OCI-M1 (cell line): ENCODE data around the gene MIA.
"Not testable (repeated sequence)": the region's sequence is repeated elsewhere in the genome, so short reads cannot be mapped to it uniquely, and the experiment has no call there.

Source experiments
- DNase-seq: peaks from one replicate; lab custom pipeline; 2025; lab: John Stamatoyannopoulos, UW

The MIA gene

DNA sequence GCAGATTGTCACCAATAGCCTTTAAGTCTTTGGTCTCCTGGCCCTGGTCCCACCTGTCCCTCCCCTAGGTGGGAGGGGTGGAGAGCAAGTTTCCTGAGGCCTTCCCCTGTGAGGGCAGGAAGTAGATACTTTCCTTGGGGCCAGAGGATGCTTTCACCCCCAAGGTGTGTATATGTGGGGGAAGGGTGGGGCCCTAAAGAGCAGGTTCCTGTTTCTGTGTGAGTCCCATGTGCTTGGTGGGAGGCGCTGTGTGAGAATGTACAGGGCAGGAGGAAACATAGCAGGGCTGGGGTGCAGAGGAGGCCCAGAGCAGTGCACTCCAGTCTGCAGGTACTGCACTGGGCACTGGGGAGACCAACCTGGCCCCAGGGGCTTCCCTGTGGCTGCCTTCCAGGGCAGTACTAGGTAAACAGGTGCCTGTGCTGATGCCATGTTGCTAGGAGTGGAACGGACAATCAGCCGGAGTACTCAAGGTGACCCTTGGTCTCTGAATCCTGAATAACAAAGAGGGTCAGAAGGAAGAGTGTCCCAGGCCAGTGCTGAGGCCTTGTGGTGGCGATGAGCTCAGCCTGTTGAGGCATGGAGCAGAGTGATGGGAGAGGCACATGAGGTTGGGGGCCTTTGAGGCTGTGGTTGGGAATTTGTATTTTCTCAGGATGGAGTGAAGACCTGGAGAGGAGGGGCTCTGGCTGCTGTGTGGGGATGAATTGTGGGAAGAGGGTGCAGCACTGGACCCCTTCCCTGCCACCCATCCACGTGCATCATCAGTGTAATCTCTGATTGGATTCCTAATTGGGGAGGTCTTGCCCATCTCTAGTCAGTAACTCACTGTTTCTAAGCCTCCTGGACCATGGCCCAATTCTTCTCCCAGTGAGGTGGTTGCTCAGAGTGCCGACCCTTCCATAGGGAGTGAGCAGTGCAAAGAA is 28.8 kb downstream of the MIA start:
- DNase-seq = no peak

DNA sequence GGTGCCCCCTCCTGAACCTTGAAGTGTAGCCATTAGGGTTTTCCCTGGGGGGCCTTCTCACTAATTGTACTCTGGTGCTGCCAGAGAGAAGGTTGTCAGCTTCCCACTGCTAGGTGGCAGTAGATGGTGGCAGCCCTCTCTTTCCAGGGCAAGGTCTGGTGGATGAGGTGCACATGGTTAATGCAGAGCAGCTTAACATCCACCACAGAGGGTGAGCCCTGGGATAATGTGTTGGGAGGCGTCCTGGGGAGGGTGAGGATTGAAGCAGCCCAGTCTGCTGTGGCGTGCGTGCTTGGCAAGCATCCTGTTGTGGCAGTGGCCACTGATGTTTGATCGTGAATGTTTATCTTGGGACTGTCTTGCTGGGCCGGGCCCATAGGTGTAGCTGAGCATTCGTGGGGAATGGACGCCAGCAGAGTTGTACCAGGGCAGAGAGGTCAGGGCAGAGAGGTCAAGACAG is 29.5 kb downstream of the MIA start:
- DNase-seq = no peak

DNA sequence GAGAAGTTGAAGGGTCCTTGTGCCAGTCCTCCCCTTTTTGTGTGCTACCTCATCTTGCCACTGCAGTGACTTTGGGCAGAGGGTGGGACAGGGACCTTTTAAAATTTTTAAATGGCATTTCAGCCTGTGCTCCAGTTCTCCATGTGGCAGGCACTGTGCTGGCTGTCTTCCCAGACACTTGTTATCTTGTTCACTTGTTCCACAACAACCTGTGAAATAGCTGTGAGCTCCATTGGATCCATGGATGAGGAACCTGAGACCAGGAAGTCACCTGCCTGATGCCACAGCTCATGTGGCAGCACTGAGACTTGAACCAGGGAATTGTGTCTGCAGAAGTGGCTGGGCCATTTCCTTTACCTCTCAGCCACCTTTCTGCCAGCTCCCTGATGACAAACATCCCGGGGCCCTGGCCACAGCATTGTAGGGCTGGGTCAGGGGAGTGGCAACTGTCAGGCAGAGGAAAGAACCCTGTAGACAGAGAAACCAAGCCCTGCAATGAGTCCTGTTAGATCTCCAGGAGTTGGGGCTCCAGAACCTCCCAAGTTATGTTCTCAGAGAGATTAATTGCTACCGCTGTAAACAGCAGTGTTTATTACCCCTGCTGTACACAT is 30.0 kb downstream of the MIA start:
- no peak for DNase-seq

DNA sequence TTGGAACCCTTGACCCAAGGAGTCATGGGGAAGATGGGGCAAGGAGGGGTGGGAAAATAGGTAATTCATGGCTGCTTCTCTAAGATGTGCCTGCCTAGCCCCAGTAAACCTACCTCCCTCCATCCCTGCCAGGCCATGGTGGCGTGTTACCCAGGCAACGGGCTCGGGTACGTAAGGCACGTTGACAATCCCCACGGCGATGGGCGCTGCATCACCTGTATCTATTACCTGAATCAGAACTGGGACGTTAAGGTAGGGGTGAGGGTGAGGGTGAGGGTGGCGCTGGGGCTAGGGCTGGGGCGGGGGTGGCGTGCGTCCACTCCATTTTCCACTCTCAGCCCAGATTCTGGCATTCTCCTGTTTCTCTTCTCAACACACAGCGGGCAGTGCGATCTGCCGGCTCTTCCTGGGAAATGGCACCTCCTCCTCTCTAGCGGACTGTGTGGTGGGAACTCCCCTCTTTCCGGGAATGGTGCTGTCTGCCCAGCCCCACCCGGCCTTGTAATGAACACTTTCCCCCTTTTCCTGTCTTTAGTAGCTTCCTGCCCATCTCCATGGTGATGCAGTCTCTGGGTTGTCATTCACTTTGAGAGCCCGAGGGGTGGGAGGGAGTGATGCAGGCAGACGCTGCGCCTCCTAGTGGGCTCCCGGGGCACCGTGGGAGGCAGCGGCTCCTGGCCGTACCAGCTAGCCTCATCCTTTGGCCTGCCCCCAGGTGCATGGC is 31.3 kb downstream of the MIA start:
- peak; percentile 53 for DNase-seq

DNA sequence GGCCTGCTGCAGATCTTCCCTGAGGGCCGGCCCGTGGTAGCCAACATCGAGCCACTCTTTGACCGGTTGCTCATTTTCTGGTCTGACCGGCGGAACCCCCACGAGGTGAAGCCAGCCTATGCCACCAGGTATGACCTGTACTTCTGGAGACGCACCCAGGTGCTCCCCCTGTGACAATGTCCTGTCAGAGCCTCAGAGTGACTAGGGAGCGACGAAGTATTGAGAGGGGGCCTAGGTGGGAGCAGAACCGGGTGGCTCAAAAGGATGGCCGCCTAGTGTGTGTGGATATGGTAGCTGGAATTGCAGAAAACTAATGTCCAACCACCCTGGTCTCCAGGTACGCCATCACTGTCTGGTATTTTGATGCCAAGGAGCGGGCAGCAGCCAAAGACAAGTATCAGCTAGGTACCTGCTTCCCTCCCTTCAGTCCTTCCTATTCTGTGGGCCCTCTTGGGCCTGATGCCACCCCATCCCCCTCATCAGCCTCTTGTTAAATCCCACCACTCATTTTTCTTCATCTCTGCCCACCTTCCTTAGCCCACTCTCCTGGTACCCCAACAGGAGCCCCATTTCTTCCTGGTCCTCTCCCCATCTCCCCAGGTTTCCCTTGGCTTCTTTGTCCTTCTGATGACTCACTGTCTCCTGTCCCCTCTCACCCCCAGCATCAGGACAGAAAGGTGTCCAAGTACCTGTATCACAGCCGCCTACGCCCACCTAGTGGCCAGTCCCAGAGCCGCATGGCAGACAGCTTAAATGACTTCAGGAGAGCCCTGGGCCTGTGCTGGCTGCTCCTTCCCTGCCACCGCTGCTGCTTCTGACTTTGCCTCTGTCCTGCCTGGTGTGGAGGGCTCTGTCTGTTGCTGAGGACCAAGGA is 32.1 kb downstream of the MIA start:
- peak; percentile 33 for DNase-seq

DNA sequence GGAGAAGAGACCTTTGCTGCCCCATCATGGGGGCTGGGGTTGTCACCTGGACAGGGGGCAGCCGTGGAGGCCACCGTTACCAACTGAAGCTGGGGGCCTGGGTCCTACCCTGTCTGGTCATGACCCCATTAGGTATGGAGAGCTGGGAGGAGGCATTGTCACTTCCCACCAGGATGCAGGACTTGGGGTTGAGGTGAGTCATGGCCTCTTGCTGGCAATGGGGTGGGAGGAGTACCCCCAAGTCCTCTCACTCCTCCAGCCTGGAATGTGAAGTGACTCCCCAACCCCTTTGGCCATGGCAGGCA is 32.7 kb downstream of the MIA start:
- DNase-seq = no peak

DNA sequence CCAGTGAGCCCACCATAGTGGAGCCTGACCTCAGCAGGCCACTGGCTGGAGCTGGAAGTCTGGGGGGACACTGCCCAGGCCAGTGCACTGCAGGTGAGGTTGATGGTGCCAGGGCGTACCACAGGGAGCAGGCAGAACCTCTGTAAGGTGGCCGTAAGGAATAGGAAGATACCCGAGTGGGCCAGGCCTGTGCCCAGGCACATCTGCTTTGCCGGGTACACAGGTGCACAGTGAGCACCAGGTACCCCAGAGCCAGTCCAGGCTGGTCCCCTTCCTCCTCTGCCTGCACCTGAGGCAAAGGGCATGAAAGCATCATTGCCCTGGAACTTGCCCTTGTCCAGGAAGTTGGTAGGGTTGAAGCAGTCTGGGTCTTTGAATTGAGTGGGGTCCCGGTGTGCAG is 33.2 kb downstream of the MIA start:
- no peak for DNase-seq

DNA sequence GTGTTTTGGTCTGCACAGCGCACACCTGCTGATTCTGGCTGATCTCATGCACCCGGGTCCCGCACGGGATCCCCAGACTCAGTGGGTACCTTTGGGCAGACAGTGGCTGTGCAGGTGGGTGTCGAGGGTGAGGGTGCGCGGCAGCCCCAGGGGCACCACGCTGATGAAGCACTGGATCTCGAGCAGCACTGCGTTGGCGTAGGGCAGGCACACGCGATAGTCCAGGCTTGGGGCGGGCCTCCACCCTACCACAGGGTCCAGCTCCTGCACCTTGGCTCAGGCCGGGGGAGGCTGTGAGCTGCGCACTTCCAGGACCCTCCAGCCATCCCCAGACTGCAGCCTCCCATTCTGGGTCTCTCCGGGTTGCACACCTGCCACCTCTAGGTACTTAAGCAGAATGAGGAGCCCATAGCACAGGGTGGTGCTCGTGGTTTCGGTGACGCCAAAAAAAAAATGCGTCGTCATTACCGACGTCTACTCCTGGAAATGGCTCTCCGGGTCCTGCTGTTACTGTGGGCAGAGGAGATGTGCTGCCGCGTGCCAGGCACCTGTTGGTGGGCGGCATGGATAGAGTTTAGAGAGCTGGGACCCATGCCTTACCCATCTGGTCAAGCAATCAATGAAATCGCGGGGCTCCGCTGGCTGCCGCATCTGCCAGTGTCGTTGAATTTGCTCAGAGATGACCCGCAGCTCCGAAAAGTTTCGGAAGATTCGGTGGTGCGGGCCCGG is 34.2 kb downstream of the MIA start:
- no peak for DNase-seq

DNA sequence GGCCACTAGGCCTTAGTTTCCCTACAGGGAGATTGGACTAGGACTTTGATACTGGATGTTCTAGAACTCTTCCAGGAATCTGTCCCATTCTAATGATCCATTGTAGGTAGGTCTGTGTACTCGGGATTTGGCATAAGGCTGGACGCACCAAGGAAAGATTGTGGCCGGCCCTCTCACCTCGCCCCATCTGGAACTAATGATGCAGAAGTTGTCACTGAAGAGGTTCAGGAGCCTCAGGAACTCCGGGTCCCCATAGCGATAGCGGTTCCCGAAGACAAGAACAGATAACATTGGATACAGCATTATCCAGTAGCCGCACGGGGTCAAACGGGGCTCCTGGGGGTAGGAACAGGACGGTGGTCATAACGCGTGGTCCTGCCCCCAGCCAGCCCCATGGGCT is 34.8 kb downstream of the MIA start:
- DNase-seq = no peak

DNA sequence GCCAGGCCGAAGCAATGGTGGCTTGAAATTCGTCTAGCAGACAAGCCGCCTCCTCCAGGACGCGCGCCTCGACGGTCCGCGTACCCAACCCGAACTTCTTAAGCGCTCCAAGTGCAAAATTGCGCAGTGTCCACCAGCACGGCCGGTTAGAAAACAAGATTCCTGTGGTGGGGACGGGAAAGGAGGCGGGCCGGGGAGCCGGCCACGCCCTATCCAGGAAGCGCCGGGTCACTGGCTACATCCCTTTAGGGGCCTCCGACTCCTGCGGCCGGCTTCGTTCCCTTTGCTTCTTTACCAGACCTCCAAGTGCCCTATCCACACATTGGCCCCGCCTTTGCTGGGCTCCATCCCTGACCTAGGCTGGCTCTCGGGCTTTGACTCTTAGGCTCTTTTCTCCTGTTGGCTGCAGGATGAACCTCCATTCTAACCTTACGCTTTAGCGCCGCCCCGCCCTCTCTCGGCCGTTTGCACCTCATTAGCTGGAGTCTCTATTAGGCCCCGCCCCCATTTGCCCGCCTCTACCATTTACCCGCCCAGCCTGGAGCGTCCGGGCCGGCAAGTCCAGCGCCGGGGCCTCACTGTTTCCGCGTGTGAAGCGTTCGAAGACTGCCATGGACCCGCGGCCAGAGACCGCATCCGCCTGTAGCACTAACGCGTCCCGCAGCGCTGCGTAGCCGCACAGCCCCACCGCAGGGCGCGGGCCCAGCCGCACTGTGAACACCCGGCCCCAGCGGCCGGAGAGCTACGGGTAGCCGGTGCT is 35.5 kb downstream of the MIA start:
- peak; percentile 94 for DNase-seq

DNA sequence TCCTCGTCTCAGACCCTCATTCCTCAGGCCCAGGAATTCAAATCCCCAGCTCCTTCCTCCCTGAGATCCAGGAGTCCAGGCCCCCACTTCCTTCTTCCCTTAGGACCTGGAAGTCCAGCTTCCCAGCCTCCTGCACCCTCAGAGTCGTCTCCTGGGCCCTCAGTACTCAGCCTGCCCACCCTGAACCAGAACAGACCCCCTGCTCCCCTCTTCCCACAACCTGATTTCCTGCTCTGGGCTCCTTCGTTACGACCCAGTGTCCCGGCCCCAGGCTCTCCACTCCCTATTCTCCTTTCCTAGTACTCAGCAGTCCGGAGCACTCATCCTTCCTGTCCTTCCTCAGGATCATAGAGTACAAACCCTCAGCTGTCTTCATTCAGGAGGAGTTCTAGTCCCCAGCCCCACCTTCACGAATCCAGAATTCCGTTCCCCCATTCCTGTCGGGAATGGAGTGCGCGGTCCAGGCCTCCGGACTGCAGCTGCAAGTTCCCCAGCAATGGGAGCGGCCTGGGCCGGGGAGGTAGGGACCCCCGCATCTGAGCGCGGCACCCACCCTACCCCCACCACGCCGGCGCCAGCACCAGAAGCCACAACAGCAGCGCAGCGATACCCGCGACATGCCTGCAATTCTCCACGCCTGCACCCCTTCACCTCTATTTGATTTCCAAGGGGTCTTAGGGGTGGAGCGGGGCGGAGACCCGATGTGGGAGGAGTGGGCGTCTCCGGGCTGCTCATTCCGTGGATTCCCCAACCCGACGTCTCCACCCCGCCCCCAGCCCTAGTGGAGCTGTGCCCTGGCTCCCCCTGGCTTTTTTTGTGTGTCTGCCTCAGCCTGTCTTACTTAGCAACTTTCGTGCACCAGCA is 36.4 kb downstream of the MIA start:
- DNase-seq = no peak

DNA sequence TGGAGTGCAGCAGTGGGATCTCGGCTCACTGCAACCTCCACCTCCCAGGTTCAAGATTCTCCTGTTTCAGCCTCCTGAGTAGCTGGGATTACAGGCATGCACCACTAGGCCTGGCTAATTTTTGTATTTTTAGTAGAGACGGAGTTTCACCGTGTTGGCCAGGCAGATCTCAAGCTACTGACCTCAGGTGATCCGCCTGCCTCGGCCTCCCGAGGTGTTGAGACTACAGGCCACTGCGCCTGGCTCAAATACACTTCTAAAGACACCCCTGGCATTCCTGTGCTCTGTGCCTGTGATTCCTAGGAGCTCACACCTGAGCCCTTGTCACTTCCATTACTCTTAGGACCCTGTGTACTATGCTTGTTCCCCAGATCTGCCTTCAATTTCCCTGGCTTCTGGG is 37.2 kb downstream of the MIA start:
- DNase-seq = not testable (repeated sequence)

DNA sequence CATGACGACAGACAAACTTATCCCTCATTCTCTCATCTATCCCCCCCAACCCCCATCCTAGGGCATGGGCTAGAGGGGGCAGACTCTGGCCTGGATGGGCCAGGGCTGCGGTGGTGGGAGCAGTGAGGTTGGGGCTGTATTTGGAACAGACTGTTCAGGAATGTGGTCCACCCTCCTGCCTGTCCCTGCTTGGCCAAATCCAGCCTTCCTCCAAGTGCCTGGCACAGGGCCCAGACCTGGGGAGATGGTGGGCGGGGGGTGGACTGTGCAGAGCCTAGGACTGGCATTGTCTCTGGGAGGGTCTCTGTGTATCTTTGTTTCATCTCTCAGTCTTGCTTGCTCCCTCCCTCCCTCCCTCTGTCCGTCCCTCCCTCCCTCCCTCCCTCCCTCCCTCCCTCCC is 37.9 kb downstream of the MIA start:
- DNase-seq = no peak

DNA sequence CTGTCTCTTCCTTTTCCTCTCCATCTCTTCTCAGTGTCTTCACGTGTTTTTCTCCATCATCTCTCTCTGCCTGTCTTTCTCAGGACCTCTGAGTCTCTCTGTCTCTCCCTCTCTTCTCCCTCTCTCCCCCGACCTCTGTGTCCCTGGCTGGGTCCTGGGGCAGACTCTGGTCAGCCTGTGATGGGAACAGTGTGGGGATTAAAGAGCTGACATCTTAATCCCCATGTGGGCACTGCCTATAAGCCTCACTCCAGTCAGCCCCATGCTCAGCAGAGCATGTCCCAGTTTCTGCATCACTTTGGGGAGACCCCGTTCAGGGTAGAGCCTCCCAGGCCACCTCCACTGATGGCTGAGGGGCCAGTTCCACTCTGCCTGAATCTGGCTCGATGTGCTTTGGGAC is 39.9 kb downstream of the MIA start:
- DNase-seq = no peak

DNA sequence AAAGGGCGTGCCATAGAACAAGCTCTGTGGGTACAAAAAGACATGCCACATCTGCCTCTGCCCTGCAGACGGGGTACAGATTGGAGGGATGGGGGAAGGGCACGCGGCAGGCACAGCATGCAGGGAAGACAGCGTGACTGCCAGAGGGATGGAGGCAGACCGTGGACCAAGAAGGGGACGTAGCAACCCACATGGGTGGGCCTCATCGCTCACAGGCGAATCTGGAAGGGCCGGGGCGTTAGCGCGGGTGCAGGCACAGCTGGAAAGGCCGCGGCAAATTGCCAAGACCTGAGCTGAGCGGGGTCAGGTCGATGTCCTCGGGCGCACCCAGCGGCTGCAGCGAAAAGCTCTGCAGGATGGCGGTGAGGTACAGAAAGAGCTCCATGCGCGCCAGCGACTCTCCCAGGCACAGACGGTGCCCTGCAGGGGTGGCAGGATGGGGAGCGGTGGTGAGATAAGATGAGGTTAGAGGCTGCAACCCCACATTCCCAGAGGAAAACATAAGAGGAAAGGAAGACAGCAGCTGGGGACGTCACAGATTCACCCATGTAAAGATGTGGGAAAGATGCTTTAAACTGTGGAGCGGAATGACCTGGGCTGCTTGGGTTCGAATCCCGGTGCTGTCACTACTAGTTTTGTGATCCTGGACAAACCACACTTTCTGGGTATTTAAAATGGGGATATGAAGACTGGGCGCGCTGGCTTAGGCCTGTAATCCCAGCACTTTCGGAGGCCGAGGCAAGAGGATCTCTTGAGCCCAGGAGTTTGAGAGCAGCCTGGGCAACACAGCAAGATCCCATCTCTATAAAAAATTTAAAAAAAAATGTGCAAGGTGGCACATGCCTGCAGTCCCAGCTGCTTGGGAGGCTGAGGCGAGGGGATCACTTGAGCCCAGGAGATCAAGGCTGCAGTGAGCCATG is 43.4 kb downstream of the MIA start:
- peak; percentile 86 for DNase-seq

DNA sequence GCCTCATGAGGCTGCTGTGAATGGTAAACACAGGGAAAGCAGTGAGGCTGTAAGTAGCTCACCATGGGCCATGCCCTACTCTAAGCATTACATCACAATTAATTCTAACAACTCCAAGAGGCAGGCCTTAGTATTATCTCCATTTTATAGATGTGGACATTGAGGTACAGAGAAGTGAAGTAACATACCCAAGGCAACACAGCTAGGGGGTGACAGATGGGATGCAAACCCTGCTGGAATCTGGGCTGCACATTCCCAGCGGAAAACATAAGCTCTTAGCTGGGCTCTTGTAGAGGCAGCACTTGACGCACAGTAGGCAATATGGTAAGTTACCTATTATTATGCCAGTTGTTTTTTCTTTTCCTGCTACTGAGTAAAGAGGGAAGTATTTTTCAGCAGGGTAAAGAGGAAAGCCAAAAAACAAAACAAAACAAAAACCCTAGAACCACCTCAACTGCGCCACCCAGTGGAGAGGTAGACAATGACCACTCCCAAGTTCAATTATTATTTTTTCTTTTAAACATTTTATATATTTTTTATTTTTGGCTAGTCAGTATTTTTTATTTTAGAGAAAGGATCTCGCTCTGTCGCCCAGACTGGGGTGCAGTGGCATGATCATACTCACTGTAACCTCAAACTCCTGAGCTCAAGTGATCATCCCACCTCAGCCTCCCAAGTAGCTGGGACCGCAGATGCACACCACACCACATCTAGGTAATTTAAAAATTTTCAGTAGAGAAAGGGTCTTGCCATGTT is 44.3 kb downstream of the MIA start:
- DNase-seq = peak; percentile 86

DNA sequence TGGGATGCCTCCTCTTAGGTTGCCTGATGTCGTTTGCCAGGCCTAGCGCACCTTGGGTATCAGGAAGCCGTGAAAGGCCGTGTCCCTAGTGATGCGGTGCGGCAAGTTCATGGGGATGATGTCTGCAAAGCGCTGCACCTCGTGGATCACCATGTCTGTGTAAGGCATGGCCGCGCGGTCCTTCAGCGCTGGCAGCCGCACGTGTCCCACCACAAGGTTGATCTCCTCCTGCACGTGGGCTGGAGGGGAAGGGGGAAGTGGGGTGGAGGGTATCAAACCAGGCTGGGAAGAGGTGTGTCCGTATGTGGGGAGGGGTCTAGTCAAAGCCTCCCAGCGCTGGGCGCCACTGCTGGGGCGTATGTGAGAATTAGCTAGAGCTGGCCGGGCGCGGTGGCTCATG is 46.8 kb downstream of the MIA start:
- DNase-seq = no peak
